Bronchial epithelial cell (primary cell): Measurements from ENCODE around the gene CD300C. TPM values are rescaled to one million over a fixed set of nuclear protein-coding genes. Genes with fewer than 3 reads are reported as not detected.

Source experiments
- DNase-seq: peaks from one replicate; pipeline ENCODE4 v3.0.0-alpha.2; 2010; ENCODE audit warnings: low read depth
- FAIRE-seq: peaks from 2 replicates; lab custom pipeline; 2011; peaks lifted over from hg19 to GRCh38; lab: Jason Lieb, UNC
- H3K27me3 ChIP-seq: 2 replicates; pipeline ENCODE4 v1.5.1; 2011; ENCODE audit warnings: low read length; ENCODE audit not compliant: control insufficient read depth, insufficient read depth
- H3K36me3 ChIP-seq: 2 replicates; pipeline ENCODE4 v1.5.1; 2011; ENCODE audit warnings: low read length; ENCODE audit not compliant: control insufficient read depth, insufficient read depth
- H3K4me3 ChIP-seq: 2 replicates; pipeline ENCODE4 v1.5.1; 2011; ENCODE audit warnings: mild to moderate bottlenecking, low read depth, low read length, control low read depth
- CTCF ChIP-seq: IDR thresholded peaks from 2 replicates; pipeline ENCODE4 v1.5.1; 2011; ENCODE audit warnings: mild to moderate bottlenecking, moderate library complexity, low read length, control low read depth, inconsistent platforms; ENCODE audit not compliant: insufficient read depth, severe bottlenecking
- total RNA-seq: library from RNA; depleted of rRNA; stranded (reverse); fragments of >200 nt; gene quantifications from 2 replicates; pipeline ENCODE4 v1.2.1, GENCODE V29; 2014

CD300C gene
- total RNA-seq, 1 donor from 2014 or later, result not detected

- H3K27me3 ChIP-seq, result no peaks in the 10 kb centered on the region
- no peak for FAIRE-seq
Measured at GRCh38 chr17:74542727-74543383, 3.1 kb downstream of the CD300C start.

GRCh38 chr17:74542166-74542565, 3.7 kb downstream of the CD300C start:
- Histone ChIP-seq H3K36me3 (no peaks in the 10 kb centered on the region), H3K27me3 (no peaks in the 10 kb centered on the region), H3K4me3 (no peak overlapping the region)
- TF ChIP-seq CTCF, result no peak
- DNase-seq, result no peak
- FAIRE-seq, result peak; percentile 84

More at GRCh38 chr17:74542727-74543383, 3.1 kb downstream of the CD300C start:
- Histone ChIP-seq H3K4me3 (no peak overlapping the region), H3K36me3 (no peaks in the 10 kb centered on the region)
- DNase-seq, result no peak
- TF ChIP-seq CTCF, result no peak

GRCh38 chr17:74541176-74542111, 4.5 kb downstream of the CD300C start:
- H3K36me3 ChIP-seq, result no peaks in the 10 kb centered on the region
- DNase-seq (no peak), FAIRE-seq (peak; percentile 36)
- H3K27me3 ChIP-seq, result no peaks in the 10 kb centered on the region
- no peak for TF ChIP-seq CTCF
- H3K4me3 ChIP-seq, result no peak overlapping the region

GRCh38 chr17:74539281-74539820, 6.6 kb downstream of the CD300C start:
- DNase-seq, result no peak
- Histone ChIP-seq H3K27me3 (no peaks in the 10 kb centered on the region), H3K36me3 (no peaks in the 10 kb centered on the region), H3K4me3 (no peak overlapping the region)
- FAIRE-seq, result no peak
- no peak for TF ChIP-seq CTCF

- no peak for TF ChIP-seq CTCF
- no peak overlapping the region for H3K4me3 ChIP-seq
- DNase-seq (no peak), FAIRE-seq (no peak)
- no peaks in the 10 kb centered on the region for H3K27me3 ChIP-seq
- H3K36me3 ChIP-seq, result no peaks in the 10 kb centered on the region
Measured at GRCh38 chr17:74536890-74537289, 9.0 kb downstream of the CD300C start.
